Stomach (tissue), 9 donors: ENCODE results near the gene TCN1. TPM values are rescaled to one million over a fixed set of nuclear protein-coding genes. Genes with fewer than 3 reads are reported as not detected.

Source experiments
- DNase-seq, 2 donors: peaks; one replicate each; pipeline versions ENCODE4 v3.0.0 to v3.0.0-alpha.2; 2013 to 2019
- H3K27ac ChIP-seq, 5 donors: fragments of 200-600 bp in 4 of 5; sonication (generic) in 4 of 5; one replicate each; pipeline ENCODE4 v1.5.1; 2013 to 2019; ENCODE audit warnings: mild to moderate bottlenecking in 1 of 5, moderate library complexity in 1 of 5
- H3K27me3 ChIP-seq, 3 donors: fragments of 200-600 bp; sonication (generic); one replicate each; pipeline ENCODE4 v1.5.1; 2017 to 2019; ENCODE audit warnings: mixed run types in 1 of 3
- H3K36me3 ChIP-seq, 4 donors: fragments of 200-600 bp; sonication (generic); 1 replicate in 3 of 4; 2 replicates in 1 of 4; pipeline ENCODE4 v1.5.1; 2016 to 2019
- H3K4me1 ChIP-seq, 4 donors: fragments of 200-600 bp; sonication (generic); one replicate each; pipeline ENCODE4 v1.5.1; 2016 to 2019
- H3K4me3 ChIP-seq, 4 donors: fragments of 200-600 bp; sonication (generic) in 3 of 4; one replicate each; pipeline ENCODE4 v1.5.1; 2016 to 2019; ENCODE audit warnings: mild to moderate bottlenecking in 1 of 4
- H3K9me3 ChIP-seq, 4 donors: fragments of 200-600 bp; sonication (generic); one replicate each; pipeline ENCODE4 v1.5.1; 2016 to 2019
- CTCF ChIP-seq, 7 experiments: fragments of 450-650 bp in 4 of 7; fragments of 200-600 bp in 3 of 7; sonication (generic) in 3 of 7; IDR thresholded peaks; one replicate each; pipeline ENCODE4 v1.5.1; 2016 to 2019; ENCODE audit warnings: antibody characterized with exemption in 7 of 7, control low read depth in 2 of 7, mild to moderate bottlenecking in 1 of 7
- EP300 ChIP-seq: sonication (generic); formaldehyde crosslinking; IDR thresholded peaks from one replicate; pipeline ENCODE4 v1.6.1; 2017; ENCODE audit warnings: antibody characterized with exemption
- POLR2A ChIP-seq, 4 donors: fragments of 450-650 bp; IDR thresholded peaks; one replicate each; pipeline ENCODE4 v1.6.1; 2016; ENCODE audit warnings: antibody characterized with exemption in 4 of 4, control low read depth in 2 of 4, mild to moderate bottlenecking in 1 of 4, moderate library complexity in 1 of 4
- POLR2AphosphoS5 ChIP-seq, 3 donors: sonication (generic); formaldehyde crosslinking; IDR thresholded peaks; one replicate each; pipeline ENCODE4 v1.6.1; 2016; ENCODE audit warnings: antibody characterized with exemption in 3 of 3
- WGBS, 5 donors: extraction: QIAGEN DNeasy Blood & Tissue Kit in 3 of 5; methylation state at CpG; one replicate each; pipeline versions ENCODE4 v1.1.5 to v1.1.7; 2013 to 2018; 5-methylcytosine and 5-hydroxymethylcytosine counted together
- intact Hi-C: fragments of 100-400 bp; cut with DNase I; formaldehyde crosslinking; loops from one replicate; pipeline ENCODE4 v1.15.1; 2023; ENCODE audit warnings: low total_unique reads
- polyA plus RNA-seq, 3 donors: library from polyadenylated mRNA; stranded (reverse); fragments of 200-250 nt; gene quantifications; one replicate each; pipeline ENCODE4 v1.2.3, GENCODE V29; 2013
- total RNA-seq, 5 donors: library from RNA; depleted of rRNA; stranded (reverse); fragments of >200 nt; gene quantifications; one replicate each; pipeline versions ENCODE4 v1.1.0 to v1.2.3, GENCODE V29; 2014 to 2016
- donor health status: healthy with polysubstance abuse.
- donor health status: Bipolar disorder and iron deficiency.
- donor health status: healthy.

TCN1 gene
- total and polyA plus RNA-seq, 8 donors: 0.58 to 77.1 (median 40.8) TPM; not detected in 1

GRCh38 chr11:59812220-59812619 lies 54.1 kb downstream of the TCN1 start:
- TF ChIP-seq CTCF (IDR thresholded peaks at IDR 0.05) (no peak), POLR2AphosphoS5 (IDR thresholded peaks at IDR 0.05) (no peak), POLR2A (IDR thresholded peaks at IDR 0.05) (no peak), EP300 (no peak)
- intact Hi-C loops: no loop called here
- 81 to 97% (median 94%) methylated on average over 2 of the region's 2 CpGs for WGBS, 5 donors
- H3K36me3 ChIP-seq: peaks cover 0 to 20% (median 15%) of the 10 kb centered on the region in 4 donors
- H3K4me3 ChIP-seq: no peak overlapping the region
- H3K9me3 ChIP-seq: no peaks in the 10 kb centered on the region
- H3K27me3 ChIP-seq: peaks cover 0 to 5% (median 0%) of the 10 kb centered on the region in 3 donors
- DNase-seq: no peak
- H3K27ac ChIP-seq: no peak overlapping the region
- peaks cover 8 to 26% (median 19%) of the 10 kb centered on the region in 4 donors for H3K4me1 ChIP-seq

GRCh38 chr11:59810911-59811259 lies 55.4 kb downstream of the TCN1 start:
- WGBS, 5 donors: 5 to 7% (median 6%) methylated on average over 8 of the region's 8 CpGs
- TF ChIP-seq POLR2AphosphoS5 (IDR thresholded peaks at IDR 0.05) (no peak), POLR2A (IDR thresholded peaks at IDR 0.05) (no peak), EP300 (no peak), CTCF (IDR thresholded peaks at IDR 0.05) (no peak)
- Histone ChIP-seq H3K4me3 (peak overlapping the region; percentile 67 to 90 (median 88)), H3K36me3 (peaks cover 13 to 34% (median 29%) of the 10 kb centered on the region in 4 donors), H3K4me1 (peaks cover 8 to 26% (median 19%) of the 10 kb centered on the region in 4 donors), H3K9me3 (no peaks in the 10 kb centered on the region), H3K27me3 (peaks cover 0 to 5% (median 0%) of the 10 kb centered on the region in 3 donors), H3K27ac (peak overlapping the region; percentile 78 to 92 (median 89))
- no peak for DNase-seq
- intact Hi-C loops: no loop called here

- WGBS, 5 donors: 0 to 1% (median 1%) methylated on average over 31 to 54 of the region's 54 CpGs
- H3K9me3 ChIP-seq: no peaks in the 10 kb centered on the region
- peak; percentile 95 to 96 for DNase-seq
- peaks cover 18 to 39% (median 34%) of the 10 kb centered on the region in 4 donors for H3K36me3 ChIP-seq
- H3K27ac ChIP-seq: peak within 1 kb of the TSS; percentile 78 to 92 (median 89)
- H3K4me1 ChIP-seq: peaks cover 8 to 26% (median 19%) of the 10 kb centered on the region in 4 donors
- intact Hi-C loops: no loop called here
- H3K27me3 ChIP-seq: peaks cover 0 to 5% (median 0%) of the 10 kb centered on the region in 3 donors
- peak in 3 of 7 experiments; percentile 20 to 47 (median 36) for TF ChIP-seq CTCF (IDR thresholded peaks at IDR 0.05)
- TF ChIP-seq EP300: no peak
- TF ChIP-seq POLR2A (IDR thresholded peaks at IDR 0.05): peak in 1 of 4 donors; percentile 33
- TF ChIP-seq POLR2AphosphoS5 (IDR thresholded peaks at IDR 0.05): peak in 2 of 3 donors; percentile 79 to 86
- H3K4me3 ChIP-seq: peak within 1 kb of the TSS; percentile 67 to 90 (median 88)
These were observed 55.9 kb downstream of the TCN1 start, which contains the start of gene MRPL16 for GRCh38 chr11:59810189-59810910. TSS of gene MRPL16 (minus strand) at chr11:59810778. CDS start at chr11:59810658, 120 bp downstream.

- WGBS, 5 donors: 56 to 78% (median 69%) methylated on average over 1 of the region's 1 CpG
- Histone ChIP-seq H3K4me1 (peaks cover 8 to 30% (median 19%) of the 10 kb centered on the region in 4 donors), H3K27me3 (no peaks in the 10 kb centered on the region), H3K27ac (no peak overlapping the region), H3K4me3 (no peak overlapping the region), H3K36me3 (peaks cover 30 to 65% (median 59%) of the 10 kb centered on the region in 4 donors), H3K9me3 (no peaks in the 10 kb centered on the region)
- no peak for DNase-seq
- TF ChIP-seq CTCF (IDR thresholded peaks at IDR 0.05) (no peak), POLR2A (IDR thresholded peaks at IDR 0.05) (no peak), EP300 (no peak), POLR2AphosphoS5 (IDR thresholded peaks at IDR 0.05) (no peak)
- intact Hi-C loops: no loop called here
These were observed 59.2 kb downstream of the TCN1 start for GRCh38 chr11:59807047-59807610.
